GM23338 (cell line): ENCODE results near the gene PRELID2. TPM values are rescaled to one million over a fixed set of nuclear protein-coding genes. Genes with fewer than 3 reads are reported as not detected.

Experiments
- ATAC-seq: fragments of 200-7000 bp; cut with Tn5 transposase; 3 replicates; pipeline ENCODE4 v1.9.1; 2020
- DNase-seq: peaks from one replicate; pipeline ENCODE4 v3.0.0-alpha.2; 2015; ENCODE audit warnings: low spot score
- H2AFZ ChIP-seq: fragments of 200-600 bp; sonication (generic); 2 replicates; pipeline ENCODE4 v1.8.0; 2016; ENCODE audit warnings: antibody characterized with exemption, mild to moderate bottlenecking, moderate library complexity
- H3F3A ChIP-seq: fragments of 200-600 bp; sonication (generic); replicated peaks from 2 replicates; pipeline ENCODE4 v1.8.0; 2017; ENCODE audit warnings: antibody characterized with exemption, mixed run types, low read depth
- H3K27ac ChIP-seq: fragments of 200-600 bp; sonication (generic); 2 replicates; pipeline ENCODE4 v1.6.1; 2016; ENCODE audit warnings: low read depth
- H3K27me3 ChIP-seq: fragments of 200-600 bp; sonication (generic); 2 replicates; pipeline ENCODE4 v1.8.0; 2016; ENCODE audit warnings: mild to moderate bottlenecking, mixed run types, moderate library complexity; ENCODE audit not compliant: insufficient read depth
- H3K36me3 ChIP-seq: fragments of 200-600 bp; sonication (generic); 2 replicates; pipeline ENCODE4 v1.8.0; 2016; ENCODE audit warnings: mild to moderate bottlenecking; ENCODE audit not compliant: insufficient read depth
- H3K4me1 ChIP-seq: fragments of 200-600 bp; sonication (generic); 2 replicates; pipeline ENCODE4 v1.8.0; 2016; ENCODE audit warnings: mild to moderate bottlenecking, moderate library complexity; ENCODE audit not compliant: insufficient read depth
- H3K4me2 ChIP-seq: fragments of 200-600 bp; sonication (generic); 2 replicates; pipeline ENCODE4 v1.7.1; 2017; ENCODE audit warnings: mixed run types
- H3K4me3 ChIP-seq: fragments of 200-600 bp; sonication (generic); 2 replicates; pipeline ENCODE4 v1.6.1; 2016; ENCODE audit warnings: mixed run types
- H3K79me2 ChIP-seq: fragments of 200-600 bp; sonication (generic); replicated peaks from 2 replicates; pipeline ENCODE4 v1.8.0; 2017; ENCODE audit warnings: mild to moderate bottlenecking; ENCODE audit not compliant: insufficient read depth
- H3K9me2 ChIP-seq: fragments of 200-600 bp; sonication (generic); 2 replicates; pipeline ENCODE4 v1.8.0; 2017; ENCODE audit not compliant: insufficient read depth
- H4K20me1 ChIP-seq: fragments of 200-600 bp; sonication (generic); replicated peaks from 2 replicates; pipeline ENCODE4 v1.8.0; 2017; ENCODE audit warnings: mild to moderate bottlenecking; ENCODE audit not compliant: insufficient read depth
- H3K27ac Mint-ChIP-seq: 2 replicates; pipeline ENCODE4 v1.8.0; 2020; ENCODE audit warnings: inconsistent platforms, mild to moderate bottlenecking, moderate library complexity, mixed read lengths
- H3K27me3 Mint-ChIP-seq: 3 replicates; pipeline ENCODE4 v1.8.0; 2022; ENCODE audit warnings: low read depth, mild to moderate bottlenecking, moderate library complexity, mixed read lengths, inconsistent platforms; ENCODE audit not compliant: insufficient read depth, poor library complexity
- H3K36me3 Mint-ChIP-seq: 3 replicates; pipeline ENCODE4 v1.8.0; 2021; ENCODE audit warnings: low read depth, mild to moderate bottlenecking, inconsistent platforms, moderate library complexity, mixed read lengths
- H3K4me1 Mint-ChIP-seq: 3 replicates; pipeline ENCODE4 v1.8.0; 2020; ENCODE audit warnings: mild to moderate bottlenecking, inconsistent platforms, mixed read lengths
- H3K4me3 Mint-ChIP-seq: 3 replicates; pipeline ENCODE4 v1.8.0; 2021; ENCODE audit warnings: moderate library complexity, mild to moderate bottlenecking, inconsistent platforms, mixed read lengths
- H3K9me3 Mint-ChIP-seq: 3 replicates; pipeline ENCODE4 v1.8.0; 2020; ENCODE audit warnings: moderate library complexity, mild to moderate bottlenecking, inconsistent platforms, mixed read lengths
- CREB1 ChIP-seq: fragments of 250-450 bp; sonication (Bioruptor Pico); IDR thresholded peaks from 2 replicates; pipeline ENCODE4 v1.5.0; 2020; ENCODE audit warnings: low read depth, mild to moderate bottlenecking, moderate library complexity
- CTCF ChIP-seq, 2 experiments: fragments of 200-600 bp in 1 of 2; sonication (generic) in 1 of 2; conservative IDR thresholded peaks; 2 replicates each; pipeline versions ENCODE4 v1.5.1 to v1.6.1; 2016 to 2017; ENCODE audit warnings: antibody characterized with exemption in 2 of 2, low read depth in 2 of 2, mild to moderate bottlenecking in 2 of 2, moderate library complexity in 1 of 2
- ETS1 ChIP-seq: IDR thresholded peaks from 2 replicates; pipeline ENCODE4 v1.6.1; 2016; ENCODE audit warnings: antibody characterized with exemption
- EZH2phosphoT487 ChIP-seq: fragments of 200-600 bp; sonication (generic); IDR thresholded peaks from one replicate; pipeline ENCODE4 v1.8.1; 2018; ENCODE audit warnings: antibody characterized with exemption; ENCODE audit not compliant: unreplicated experiment
- NANOG ChIP-seq: IDR thresholded peaks from 2 replicates; pipeline ENCODE4 v1.6.1; 2016; ENCODE audit warnings: antibody characterized with exemption, borderline replicate concordance
- ZNF114 ChIP-seq: fragments of 250-450 bp; sonication (Bioruptor Pico); IDR thresholded peaks from 2 replicates; pipeline ENCODE4 v1.5.0; 2020; ENCODE audit warnings: mild to moderate bottlenecking, moderate library complexity
- ZNF331 ChIP-seq: fragments of 250-450 bp; sonication (Bioruptor Pico); IDR thresholded peaks from 2 replicates; pipeline ENCODE4 v1.5.0; 2020; ENCODE audit warnings: low read depth, mild to moderate bottlenecking, moderate library complexity
- polyA plus RNA-seq: library from polyadenylated mRNA; unstranded; fragments of >200 nt; fragmentation: Nextera tagmentation; extraction: Ambion mirVana; gene quantifications from 2 replicates; pipeline ENCODE4 v1.2.1, GENCODE V29; 2016
- total RNA-seq: library from RNA; depleted of rRNA; stranded (reverse); fragments of >200 nt; shearing (Covaris generic); gene quantifications from 2 replicates; pipeline ENCODE4 v1.2.3, GENCODE V29; 2014
- TF ChIP-seq, protein P1 (sequence below): IDR thresholded peaks from one replicate; pipeline ENCODE4 v1.6.1; 2018; ENCODE audit warnings: antibody characterized with exemption; ENCODE audit not compliant: unreplicated experiment

Gene PRELID2
- total and polyA plus RNA-seq, 2 experiments from 2014 or later: 9.3 to 9.8 TPM

DNA sequence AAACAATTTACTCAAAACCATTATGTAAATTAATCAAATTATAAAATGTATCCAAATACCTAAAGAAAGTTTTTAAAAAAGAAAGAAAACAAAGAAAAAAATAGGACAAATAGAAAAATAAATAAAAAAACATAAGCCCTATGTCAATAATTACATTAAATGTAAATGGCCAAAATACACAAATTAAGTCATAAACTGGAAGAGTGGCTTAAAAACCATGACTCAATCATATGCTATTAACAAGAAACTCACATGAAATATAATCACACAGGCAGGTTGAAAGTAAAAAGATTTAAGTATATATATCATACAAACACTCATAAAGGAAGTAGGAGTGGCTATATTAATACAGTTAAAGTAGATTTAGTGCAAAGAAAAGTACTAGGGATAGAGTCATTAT lies 95.3 kb downstream of the PRELID2 start (continued):
- TF ChIP-seq, protein P1, sequence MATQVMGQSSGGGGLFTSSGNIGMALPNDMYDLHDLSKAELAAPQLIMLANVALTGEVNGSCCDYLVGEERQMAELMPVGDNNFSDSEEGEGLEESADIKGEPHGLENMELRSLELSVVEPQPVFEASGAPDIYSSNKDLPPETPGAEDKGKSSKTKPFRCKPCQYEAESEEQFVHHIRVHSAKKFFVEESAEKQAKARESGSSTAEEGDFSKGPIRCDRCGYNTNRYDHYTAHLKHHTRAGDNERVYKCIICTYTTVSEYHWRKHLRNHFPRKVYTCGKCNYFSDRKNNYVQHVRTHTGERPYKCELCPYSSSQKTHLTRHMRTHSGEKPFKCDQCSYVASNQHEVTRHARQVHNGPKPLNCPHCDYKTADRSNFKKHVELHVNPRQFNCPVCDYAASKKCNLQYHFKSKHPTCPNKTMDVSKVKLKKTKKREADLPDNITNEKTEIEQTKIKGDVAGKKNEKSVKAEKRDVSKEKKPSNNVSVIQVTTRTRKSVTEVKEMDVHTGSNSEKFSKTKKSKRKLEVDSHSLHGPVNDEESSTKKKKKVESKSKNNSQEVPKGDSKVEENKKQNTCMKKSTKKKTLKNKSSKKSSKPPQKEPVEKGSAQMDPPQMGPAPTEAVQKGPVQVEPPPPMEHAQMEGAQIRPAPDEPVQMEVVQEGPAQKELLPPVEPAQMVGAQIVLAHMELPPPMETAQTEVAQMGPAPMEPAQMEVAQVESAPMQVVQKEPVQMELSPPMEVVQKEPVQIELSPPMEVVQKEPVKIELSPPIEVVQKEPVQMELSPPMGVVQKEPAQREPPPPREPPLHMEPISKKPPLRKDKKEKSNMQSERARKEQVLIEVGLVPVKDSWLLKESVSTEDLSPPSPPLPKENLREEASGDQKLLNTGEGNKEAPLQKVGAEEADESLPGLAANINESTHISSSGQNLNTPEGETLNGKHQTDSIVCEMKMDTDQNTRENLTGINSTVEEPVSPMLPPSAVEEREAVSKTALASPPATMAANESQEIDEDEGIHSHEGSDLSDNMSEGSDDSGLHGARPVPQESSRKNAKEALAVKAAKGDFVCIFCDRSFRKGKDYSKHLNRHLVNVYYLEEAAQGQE: no peak
- TF ChIP-seq ZNF331 (CRISPR knock-in tag): no peak
- no peak for TF ChIP-seq ETS1
- TF ChIP-seq CTCF (conservative IDR thresholded peaks at IDR 0.05; ENCODE audit: low read depth in 2 of 2): no peak
- no peak for TF ChIP-seq EZH2phosphoT487
- TF ChIP-seq ZNF114: no peak

GRCh38 chr5:145738227-145738626 lies 96.9 kb downstream of the PRELID2 start:
- Histone ChIP-seq H4K20me1 (no peaks in the 10 kb centered on the region), H2AFZ (no peak overlapping the region), H3K4me2 (no peak overlapping the region), H3K27ac (no peak overlapping the region), H3F3A (no peaks in the 10 kb centered on the region), H3K4me3 (no peak overlapping the region), H3K9me2 (no peaks in the 10 kb centered on the region; the same call in 1 of the 2 replicates), H3K36me3 (no peaks in the 10 kb centered on the region), H3K4me1 (no peaks in the 10 kb centered on the region), H3K79me2 (no peaks in the 10 kb centered on the region), H3K27me3 (no peaks in the 10 kb centered on the region)
- ATAC-seq: no peak
- H3K9me3 Mint-ChIP-seq: peaks cover 9% of the 10 kb centered on the region; the same call in 1 of the 3 replicates
- H3K4me1 Mint-ChIP-seq: no peaks in the 10 kb centered on the region
- no peak overlapping the region for H3K4me3 Mint-ChIP-seq
- H3K27me3 Mint-ChIP-seq: no peaks in the 10 kb centered on the region
- no peak for DNase-seq
- H3K36me3 Mint-ChIP-seq: no peaks in the 10 kb centered on the region; the same call in 2 of the 3 replicates
- no peak overlapping the region for H3K27ac Mint-ChIP-seq
- no peak for TF ChIP-seq ETS1
- TF ChIP-seq CREB1: no peak
- no peak for TF ChIP-seq NANOG
- no peak for TF ChIP-seq ZNF114
- TF ChIP-seq CTCF (conservative IDR thresholded peaks at IDR 0.05; ENCODE audit: low read depth in 2 of 2): no peak
